Activated CD8-positive, alpha-beta memory T cell treated with anti-CD3 and anti-CD28 coated beads, Interleukin-2, amount 50 U/mL, for 4 hours (primary cell): ENCODE measurements around the gene EPHX1.
"Not testable (repeated sequence)": the region's sequence is repeated elsewhere in the genome, so short reads cannot be mapped to it uniquely, and the experiment has no call there.

ENCODE experiments used
- DNase-seq: peaks from one replicate; pipeline ENCODE4 v3.0.0-alpha.2; 2020

The EPHX1 gene

DNA sequence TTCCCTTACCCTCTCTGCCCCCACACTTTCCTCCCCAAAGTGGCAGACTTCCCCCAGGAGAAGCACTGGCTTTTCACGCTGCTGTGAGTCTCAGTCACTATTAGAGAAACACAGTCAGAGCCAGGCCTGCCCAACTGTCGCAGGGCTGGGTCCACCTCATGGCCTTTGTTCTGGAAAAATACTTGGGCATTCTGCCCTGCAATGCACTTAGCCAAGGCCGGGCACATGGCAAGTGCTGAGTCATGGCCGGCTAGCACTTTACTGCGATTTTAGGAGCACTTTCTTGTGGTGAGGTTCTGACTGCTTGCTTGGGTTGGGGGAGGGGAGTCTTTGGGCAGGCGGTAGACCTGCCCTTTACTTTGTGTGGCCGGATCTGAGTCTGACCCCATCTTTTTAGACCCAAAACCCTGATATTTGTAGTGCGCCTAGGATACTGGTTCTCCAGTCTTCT lies 7.7 kb downstream of the EPHX1 start:
- no peak for DNase-seq

DNA sequence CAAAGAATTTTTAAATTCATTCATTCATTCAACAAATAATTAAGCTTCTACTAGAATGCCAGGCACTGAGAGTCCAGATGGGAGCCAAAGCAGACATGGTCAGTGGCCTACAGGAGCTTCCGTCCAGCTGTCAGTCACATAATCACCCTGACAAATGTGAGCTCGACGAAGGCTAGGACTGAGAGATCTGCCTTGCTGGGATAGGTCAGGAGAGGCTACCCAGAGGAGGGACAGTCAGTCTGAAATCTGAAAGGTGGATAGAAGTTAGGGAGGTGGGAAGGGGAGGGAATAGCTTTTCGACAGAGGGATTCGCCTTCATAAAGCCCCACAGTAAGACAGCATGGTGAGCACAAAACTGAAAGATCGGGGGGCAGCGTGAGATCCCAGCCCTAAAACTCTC lies 8.3 kb downstream of the EPHX1 start:
- no peak for DNase-seq

DNA sequence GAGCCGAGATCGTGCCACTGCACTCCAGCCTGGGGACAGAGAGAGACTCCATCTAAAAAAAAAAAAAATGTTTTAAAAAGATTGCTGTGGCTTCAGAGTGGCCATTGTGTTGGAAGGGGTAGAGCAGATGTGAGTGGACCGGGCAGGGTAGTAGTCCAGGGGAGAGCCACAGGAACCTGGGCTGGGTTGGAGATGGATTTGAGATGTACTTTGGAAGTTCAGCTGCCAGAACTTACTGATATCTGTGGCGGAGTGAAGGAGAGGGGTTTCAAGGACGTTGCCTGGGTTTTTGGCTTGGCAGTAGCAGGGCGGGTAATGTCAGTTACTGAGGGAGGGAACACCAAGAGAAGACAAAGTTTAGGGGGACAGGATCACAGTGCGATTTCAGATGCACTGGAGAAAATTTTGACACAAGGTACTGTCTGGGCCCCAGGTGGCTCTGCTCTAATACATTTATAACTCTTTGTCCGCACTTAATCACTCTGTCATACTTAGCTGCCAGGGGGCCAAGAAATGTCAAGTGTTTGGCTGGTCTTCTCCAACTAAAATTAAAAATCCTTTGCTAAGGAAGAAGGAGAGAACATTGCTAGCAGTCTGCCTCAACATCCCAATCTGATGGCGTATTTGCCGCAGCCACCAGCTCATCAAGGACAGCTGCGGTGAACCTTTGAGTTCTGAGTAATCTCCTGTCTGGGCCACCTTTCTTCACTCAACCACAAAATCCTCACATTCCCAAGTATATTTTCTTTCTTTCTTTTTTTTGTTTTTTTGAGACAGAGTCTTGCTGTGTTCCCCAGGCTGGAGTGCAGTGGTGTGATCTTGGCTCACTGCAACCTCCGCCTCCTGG lies 9.6 kb downstream of the EPHX1 start:
- no peak for DNase-seq

DNA sequence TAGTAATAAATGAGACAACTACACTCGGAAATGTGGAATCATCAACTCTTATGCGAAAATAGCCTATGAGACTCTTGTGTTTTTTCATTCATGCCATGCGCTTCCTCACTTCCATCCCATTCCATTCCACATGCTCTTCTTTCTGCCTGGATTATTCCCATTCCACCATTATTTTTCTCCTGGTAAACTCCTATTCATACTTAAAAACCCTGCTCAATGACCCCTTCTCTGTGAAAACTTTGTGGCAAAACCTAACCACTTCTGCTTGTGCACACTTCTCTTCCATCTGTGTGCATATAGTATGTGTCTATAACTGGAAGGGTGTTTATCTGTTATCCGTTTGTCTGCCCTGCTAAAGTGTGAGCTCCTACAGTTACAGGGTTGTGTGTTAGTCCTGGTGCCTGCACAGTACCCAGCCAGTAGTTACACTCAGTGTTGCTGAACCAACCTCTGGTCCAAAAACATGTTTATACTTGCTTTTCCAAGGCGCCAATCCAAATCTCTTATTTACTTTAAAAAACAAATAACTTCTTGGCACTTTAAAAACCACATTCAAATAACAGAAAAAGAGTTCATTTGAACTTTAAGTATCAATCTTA lies 10.7 kb downstream of the EPHX1 start:
- no peak for DNase-seq

DNA sequence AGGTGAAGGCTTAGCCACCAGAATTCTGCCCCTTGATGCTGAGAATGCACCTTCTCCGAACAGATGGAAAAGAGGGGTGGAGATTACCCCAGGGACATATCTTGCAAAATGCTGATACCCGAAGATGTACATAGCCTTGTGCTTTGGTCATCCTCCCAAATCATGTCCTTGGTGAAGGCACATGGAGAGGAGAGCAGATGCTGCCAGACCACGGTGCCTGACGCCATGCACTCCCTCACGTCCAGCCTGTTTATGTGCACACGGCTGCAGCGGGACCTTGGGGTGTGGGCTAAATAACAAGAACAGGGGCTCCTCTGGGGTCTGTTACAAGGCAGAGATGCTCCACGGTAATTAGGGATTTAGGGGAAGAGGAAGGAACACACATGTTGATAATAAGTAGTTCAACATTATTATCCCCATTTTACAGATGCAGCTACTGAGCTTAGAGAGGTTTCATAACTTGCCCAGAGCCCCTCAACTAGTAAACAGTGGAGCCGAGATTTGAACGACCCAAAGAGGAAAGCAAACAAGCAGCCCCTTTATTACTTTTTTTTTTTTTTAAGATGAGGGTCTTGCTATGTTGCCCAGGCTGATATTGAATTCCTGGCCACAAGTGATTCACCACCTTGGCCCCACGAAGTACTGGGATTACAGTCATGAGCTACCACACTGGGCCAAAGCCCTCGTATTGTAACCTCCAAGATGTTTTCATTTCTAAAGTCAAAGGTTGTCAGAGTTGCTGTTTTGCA lies 12.9 kb downstream of the EPHX1 start:
- DNase-seq: no peak

DNA sequence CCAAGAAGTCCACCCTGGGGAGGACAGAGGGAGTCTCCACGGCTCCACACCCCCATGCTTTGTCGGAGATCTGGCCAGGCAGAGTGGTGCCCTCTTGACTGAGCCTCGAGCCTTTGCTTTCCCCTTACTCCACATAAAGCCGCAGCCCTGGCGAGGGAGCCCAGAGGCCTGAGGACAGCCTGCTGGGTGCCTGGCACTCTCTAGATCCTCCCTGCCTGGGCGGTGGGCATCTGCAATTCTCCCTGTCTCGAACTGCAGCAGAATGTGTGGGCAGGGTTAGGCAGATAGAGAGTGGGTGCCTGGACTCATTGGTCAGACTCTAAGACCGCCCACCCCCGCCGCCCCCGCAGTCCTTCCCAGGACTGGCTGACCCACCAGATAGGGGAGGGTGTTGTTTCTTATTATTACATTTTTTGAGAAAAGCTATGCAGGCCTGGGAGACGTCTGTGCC lies 13.9 kb downstream of the EPHX1 start:
- DNase-seq: no peak

DNA sequence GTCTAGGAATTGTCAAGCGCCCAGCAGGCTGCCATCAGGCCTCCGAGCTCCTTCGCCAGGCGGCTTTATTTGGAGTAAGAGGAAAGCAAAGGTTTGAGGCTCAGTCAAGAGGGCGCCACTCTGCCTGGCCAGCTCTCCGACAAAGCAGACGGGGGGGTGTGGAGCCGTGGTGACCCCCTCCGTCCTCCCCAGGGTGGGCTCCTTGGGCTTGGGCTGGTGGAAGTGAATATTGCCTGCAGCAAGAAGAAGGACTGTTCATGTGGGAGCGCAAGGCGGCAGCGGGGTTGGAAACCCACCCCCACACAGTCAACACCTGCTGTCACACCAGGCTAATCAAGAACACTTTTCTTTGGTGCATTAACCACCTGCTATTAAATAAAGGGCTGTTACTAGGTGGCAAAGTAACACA lies 14.6 kb downstream of the EPHX1 start:
- no peak for DNase-seq

DNA sequence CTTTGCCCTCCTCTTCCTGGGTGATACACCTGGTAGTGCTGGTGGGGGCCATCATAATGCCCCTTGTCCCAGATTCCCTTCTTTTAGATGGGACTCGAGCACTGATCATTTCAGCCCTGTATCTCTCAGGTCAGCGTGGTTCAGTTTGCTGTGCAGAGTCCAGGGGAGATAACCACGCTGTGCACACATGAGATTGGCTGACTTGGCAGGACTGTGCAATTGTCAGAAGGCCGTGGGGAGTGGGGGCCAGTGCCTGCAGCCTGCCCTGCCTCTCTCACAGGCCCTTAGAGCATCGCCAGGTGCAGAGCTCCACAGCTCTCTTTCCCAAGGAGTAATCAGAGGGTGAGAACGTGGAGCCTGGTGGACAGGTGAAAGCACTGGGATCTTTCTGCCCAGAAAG lies 15.2 kb downstream of the EPHX1 start:
- no peak for DNase-seq

DNA sequence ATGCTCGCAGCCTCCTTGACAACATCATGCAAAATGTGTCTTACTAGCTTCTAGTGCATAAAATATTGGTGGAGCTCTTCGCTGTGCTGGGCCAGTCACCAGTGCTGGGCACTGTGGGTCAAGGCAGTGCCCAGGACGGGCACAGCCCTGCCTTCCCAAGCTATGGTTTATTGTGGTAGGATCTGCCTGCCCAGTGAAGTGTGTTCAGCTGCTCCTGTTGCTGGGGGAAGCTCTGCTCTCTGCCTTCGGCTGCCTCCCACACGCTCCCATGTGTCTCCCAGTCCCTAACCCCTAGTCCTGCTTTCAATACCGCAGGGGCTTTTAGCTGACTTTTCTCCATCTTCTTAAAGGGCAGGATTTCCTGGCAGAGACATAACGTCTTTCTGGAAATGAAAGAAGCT lies 15.7 kb downstream of the EPHX1 start:
- no peak for DNase-seq

DNA sequence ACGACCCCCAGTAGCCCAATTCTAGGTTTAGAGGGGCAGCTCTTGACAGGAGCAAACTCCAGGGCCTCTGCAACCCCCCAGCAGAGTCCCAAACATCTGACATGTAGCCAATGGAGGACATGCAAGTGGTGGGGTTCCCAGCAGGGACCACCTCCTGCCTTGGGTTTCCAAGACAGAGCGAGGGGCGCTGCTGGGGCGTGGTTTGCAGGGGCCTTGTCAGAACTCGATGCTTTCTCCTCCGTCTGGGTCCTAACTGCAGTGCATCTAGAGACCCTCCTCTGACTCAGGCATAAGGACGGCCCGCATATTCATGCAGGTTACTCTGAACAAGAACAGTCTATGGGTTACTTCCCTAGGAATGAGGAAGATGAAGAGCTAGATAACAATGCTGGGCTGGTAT lies 17.2 kb downstream of the EPHX1 start:
- no peak for DNase-seq

DNA sequence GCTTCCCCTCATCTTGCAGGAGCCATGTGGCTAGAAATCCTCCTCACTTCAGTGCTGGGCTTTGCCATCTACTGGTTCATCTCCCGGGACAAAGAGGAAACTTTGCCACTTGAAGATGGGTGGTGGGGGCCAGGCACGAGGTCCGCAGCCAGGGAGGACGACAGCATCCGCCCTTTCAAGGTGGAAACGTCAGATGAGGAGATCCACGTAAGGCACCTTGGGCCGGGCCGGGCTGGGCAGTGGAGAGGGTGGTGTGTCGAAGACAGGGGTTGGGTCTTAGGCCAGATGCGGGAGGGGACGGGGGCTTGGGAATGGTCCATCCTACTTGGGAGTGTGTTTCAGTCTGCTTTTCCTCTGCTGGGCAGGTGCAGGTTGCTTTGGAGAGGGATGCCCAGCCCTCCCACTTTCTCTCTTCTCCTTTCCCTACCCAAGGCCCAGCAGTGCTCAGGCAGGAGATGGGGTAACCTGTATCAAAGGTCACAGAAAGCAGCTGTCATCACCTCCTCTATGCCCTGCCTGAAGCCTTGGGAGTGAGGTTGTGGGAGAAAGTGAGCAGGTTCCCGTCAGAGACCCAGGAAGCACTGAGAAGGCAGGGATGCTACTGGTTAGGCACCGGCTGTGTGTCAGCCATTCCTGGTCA lies 18.9 kb downstream of the EPHX1 start:
- DNase-seq: no peak

DNA sequence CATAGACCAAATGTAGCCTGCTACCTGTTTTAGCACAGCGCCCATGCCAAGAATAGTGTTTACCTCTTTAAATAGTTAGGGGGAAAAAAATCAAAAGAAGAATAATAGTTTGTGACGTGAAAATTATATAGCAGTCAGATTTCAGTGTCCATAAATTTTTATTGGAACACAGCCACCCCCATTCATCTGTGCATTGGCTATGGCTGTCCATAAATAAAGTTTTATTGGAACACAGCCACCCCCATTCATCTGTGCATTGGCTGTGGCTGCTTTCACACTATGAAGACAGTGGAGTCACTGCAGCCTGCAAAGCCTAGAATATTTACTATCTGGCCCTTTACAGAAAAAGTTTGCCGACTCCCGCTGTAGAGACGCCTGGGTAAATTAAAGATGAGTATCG lies 20.9 kb downstream of the EPHX1 start:
- no peak for DNase-seq

DNA sequence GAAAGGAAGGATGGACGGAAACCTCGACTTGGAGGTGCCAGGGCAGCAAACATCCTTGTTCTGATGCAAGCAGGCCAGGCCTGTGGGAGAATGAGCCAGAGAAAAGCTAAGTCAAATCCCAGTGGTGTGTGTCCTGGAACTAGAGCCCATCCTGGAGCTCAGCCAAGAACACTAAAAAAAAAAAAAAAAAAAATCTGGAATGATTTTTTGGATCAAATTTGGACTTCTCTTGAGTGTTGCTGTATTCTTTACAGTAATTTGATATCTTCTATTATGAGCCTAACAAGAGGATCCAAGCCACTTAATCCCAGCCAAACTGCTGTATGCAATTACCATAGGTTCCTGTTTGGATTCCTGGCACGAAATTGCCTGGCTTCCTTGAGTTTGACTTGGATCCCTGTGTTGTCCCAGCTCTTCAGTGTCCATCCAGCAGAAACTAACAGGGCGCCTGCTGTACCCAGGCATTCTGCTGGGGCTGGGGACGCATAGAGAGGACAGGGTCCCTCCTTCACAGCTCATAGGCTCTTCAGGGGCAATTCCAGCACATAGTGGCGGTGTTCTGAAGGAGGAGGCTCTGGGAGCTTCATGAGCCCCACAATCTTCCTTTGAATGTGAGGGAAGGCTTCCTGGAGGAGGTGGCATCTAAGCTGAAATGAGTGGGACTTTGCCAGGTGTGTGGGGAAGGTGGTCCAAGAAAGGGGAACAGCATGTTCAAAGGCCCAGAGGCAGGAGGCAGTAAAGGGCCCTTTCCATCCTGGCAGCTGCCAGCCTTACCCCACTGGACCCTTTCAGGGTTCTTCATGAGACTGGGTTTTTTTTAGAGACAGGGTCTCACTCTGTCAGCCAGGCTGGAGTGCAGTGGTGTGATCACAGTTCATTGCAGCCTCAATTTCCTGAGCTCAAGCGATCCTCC lies 24.7 kb downstream of the EPHX1 start:
- no peak for DNase-seq

DNA sequence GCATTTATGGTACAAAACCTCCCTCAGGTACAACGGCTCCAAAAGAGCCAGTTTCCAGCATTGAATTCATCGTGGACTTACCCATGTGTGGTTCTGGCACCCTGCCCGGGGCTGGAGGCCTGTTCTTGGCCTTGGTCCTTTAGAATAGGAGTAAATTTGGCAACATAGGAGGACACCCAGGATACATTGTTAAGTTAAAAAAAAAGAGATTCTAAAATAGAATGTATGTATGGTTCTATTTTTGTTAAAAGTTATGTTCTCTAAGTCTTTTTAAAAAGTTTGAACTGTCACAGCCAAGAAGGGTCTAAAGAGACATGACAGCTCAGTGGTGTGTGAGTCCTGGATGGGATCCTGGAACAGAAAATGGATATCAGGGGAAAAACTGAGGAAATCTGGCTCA lies 25.9 kb downstream of the EPHX1 start:
- no peak for DNase-seq

DNA sequence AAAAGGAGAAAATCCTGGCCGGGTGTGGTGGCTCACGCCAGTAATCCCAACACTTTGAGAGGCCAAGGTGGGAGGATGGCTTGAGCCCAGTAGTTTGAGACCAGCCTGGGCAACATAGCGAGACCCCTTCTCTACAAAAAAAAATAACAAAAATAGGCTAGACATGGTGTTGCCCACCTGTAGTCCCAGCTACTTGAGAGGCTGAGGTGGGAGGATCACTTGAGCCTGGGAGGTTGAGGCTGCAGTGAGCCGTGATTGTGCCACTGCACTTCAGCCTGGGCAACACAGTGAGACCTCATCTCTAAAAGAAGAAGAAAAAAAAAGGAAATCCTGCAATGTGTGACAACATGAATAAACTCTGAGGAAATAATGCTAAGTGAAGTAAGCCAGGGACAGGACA lies 26.4 kb downstream of the EPHX1 start:
- DNase-seq: not testable (repeated sequence)

DNA sequence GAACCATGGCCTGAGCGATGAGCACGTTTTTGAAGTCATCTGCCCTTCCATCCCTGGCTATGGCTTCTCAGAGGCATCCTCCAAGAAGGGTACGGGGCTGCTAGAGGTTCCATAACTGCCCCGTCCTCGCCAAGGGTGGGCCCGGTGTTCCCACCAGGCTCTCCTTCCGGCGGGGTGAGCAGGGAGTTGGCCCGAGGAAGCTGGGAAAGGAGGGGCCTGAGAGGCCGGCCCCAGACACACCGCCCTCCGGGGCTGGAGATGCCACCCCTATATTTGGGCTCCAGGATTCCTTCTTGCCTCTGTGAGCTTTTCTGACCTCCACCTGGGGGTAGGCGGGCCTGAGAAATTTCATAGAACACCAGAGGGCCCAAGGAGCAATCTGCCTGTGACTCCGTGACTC lies 28.9 kb downstream of the EPHX1 start:
- DNase-seq: no peak

DNA sequence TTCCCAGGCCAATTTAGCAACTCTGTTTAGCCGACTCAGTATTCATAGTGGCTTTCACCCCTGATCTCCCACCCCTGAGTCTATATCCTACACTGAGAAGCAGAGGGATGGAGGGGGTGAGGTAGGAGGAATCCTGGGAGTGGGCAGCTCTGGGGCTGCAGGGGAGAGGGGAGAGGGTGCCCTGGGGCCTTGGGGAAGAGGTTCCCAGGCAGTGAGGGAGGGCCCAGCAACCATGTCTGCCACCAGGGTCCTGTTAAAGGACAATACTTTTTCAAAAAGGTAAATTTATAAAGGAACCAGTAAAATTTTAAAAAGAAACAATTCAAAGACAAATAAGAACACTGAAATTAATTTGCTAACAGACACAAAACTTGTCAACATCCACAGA lies 30.3 kb downstream of the EPHX1 start:
- DNase-seq: no peak

DNA sequence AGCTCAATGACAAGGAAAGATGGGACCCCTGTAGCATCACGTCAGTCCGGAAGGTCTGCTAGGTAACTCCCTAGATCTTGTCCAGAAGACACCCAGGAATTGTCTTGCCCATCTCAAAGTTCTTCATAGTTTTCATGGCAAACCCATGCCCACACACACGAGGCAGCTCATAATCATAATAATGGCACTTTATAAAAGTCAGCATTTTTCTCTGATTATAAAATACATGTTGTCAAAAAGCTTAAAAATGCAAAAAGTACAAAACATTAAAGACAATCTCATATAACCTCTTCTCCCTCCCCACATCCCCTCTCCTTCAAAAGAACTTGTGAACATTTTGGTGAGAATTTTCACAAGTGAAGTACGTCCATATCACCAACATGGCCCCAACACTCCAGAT lies 30.8 kb downstream of the EPHX1 start:
- no peak for DNase-seq

DNA sequence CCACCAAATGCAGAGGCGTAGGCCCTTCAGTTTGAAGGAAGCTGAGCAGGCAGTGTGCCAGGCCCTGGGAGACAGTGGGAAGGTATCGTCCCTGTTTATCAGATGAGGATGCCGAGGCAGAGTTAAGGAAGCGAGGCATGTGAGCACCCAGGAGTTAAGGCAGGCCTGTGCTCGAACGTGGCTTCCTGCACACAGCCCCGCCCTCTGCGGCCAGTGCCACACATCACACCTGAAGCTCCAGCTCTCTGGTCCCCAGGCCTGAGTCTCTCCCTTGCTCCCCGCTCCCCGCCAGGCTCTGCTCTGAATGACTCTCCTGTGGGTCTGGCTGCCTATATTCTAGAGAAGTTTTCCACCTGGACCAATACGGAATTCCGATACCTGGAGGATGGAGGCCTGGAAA lies 32.1 kb downstream of the EPHX1 start:
- no peak for DNase-seq

DNA sequence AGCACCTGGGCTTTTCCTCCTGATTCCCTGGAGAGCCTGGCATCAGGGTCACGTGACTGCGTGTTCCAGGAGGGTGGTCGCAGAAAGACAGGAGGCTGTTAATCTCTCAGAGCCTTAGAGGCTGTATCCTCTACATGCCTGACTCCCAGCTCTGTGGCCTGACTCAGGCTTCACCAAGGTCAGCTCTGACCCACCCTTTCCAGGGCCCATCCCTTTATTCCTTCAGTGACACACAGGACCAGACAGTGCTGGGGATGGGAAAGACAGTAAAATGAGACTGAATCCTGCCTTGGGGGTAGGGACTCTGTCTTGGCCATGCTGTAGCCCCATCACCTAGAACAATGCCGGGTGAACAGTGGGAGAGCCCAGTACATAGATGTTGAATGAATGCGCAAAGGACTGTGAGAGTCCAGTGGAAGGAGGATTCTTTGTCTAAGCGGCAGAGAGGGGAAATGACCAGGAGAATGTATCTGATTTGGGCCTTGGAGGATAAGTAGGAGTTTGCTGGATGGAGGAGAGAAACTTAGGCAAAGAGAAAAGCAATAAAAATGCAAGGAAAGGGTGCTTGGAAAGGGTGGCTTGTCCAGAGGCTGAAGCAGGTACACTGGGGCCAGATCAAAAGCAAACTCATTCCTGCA lies 33.0 kb downstream of the EPHX1 start:
- no peak for DNase-seq

DNA sequence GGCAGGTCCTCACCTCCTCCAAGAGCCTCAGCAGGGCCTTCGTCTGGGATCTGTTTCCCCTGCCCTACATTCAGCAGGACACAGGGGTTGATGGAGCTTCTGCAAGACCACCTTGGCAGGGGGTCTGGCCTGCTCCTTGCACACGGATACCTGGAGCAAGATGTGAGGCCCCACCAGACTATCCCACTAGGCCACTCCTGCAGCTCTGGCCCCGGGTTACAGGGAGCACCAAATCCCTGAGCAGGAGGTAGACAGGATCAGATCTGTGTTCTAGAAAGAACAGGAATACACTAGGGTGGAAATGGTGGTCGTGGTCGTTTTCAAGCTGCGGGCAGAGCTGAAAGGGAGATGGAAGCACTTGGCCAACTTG lies 33.5 kb downstream of the EPHX1 start:
- no peak for DNase-seq
